GM12878 (cell line): ENCODE measurements around the gene CHN2. TPM values are rescaled to one million over a fixed set of nuclear protein-coding genes. Genes with fewer than 3 reads are reported as not detected.

Experiments
- ATAC-seq: fragments of 200-7000 bp; cut with Tn5 transposase; 3 replicates; pipeline ENCODE4 v1.9.1; 2020; ENCODE audit warnings: mild to moderate bottlenecking, moderate library complexity
- BruUV-seq: library from RNA; stranded (reverse); fragments of 400-500 nt; replicated peaks from 2 replicates; lab custom pipeline; 2021; lab: Mats Ljungman, UMichigan
- CTCF ChIA-PET: fragments of 300-600 bp; sonication (Branson Sonifier 250); formaldehyde crosslinking; extraction: SDS; loops from one replicate; lab custom pipeline; 2021; ENCODE audit warnings: inconsistent platforms; lab: Yijun Ruan, JAX
- POLR2A ChIA-PET: fragments of 350-600 bp; formaldehyde crosslinking; extraction: SDS; loops from one replicate; lab custom pipeline; 2021; ENCODE audit warnings: inconsistent platforms; lab: Charles Lee
- RAD21 ChIA-PET: fragments of 300-600 bp; sonication (Branson Sonifier 250); formaldehyde crosslinking; loops from one replicate; lab custom pipeline; 2023; ENCODE audit warnings: antibody characterized with exemption; ENCODE audit not compliant: unreplicated experiment; lab: Charles Lee
- SMC1A ChIA-PET: fragments of 300-600 bp; sonication (Branson Sonifier 250); formaldehyde crosslinking; loops from one replicate; lab custom pipeline; 2023; ENCODE audit not compliant: unreplicated experiment, uncharacterized antibody; lab: Charles Lee
- DNase-seq: peaks from one replicate; pipeline ENCODE4 v3.0.0-alpha.2; 2011; ENCODE audit warnings: low read depth, low spot score
- FAIRE-seq: peaks from 3 replicates; lab custom pipeline; 2011; peaks lifted over from hg19 to GRCh38; lab: Jason Lieb, UNC
- H2AFZ ChIP-seq: 2 replicates; pipeline ENCODE4 v1.6.0; 2011; ENCODE audit warnings: low read depth, low read length, control low read depth; ENCODE audit not compliant: control insufficient read depth
- H3K27ac ChIP-seq: 2 replicates; pipeline ENCODE4 v1.5.1; 2011; ENCODE audit warnings: control low read depth; ENCODE audit not compliant: control insufficient read depth, insufficient read depth
- H3K27me3 ChIP-seq, 2 experiments: replicated peaks in 1 of 2; 2 replicates each; pipeline versions ENCODE4 v1.6.0 to v1.6.1; 2011; ENCODE audit warnings: low read length in 1 of 2; ENCODE audit not compliant: control insufficient read depth in 2 of 2, insufficient read depth in 2 of 2
- H3K36me3 ChIP-seq, 2 experiments: 2 replicates each; pipeline ENCODE4 v1.5.1; 2011; ENCODE audit warnings: low read length in 1 of 2; ENCODE audit not compliant: control insufficient read depth in 2 of 2, insufficient read depth in 2 of 2
- H3K4me1 ChIP-seq: 2 replicates; pipeline ENCODE4 v1.6.1; 2011; ENCODE audit warnings: mild to moderate bottlenecking, low read length, moderate library complexity, mixed read lengths; ENCODE audit not compliant: control insufficient read depth, insufficient read depth
- H3K4me2 ChIP-seq: 2 replicates; pipeline ENCODE4 v1.6.0; 2011; ENCODE audit warnings: control low read depth; ENCODE audit not compliant: control insufficient read depth, insufficient read depth
- H3K4me3 ChIP-seq: fragments of 200-600 bp; sonication (generic); 2 replicates; pipeline ENCODE4 v1.5.1; 2016
- H3K79me2 ChIP-seq: 2 replicates; pipeline ENCODE4 v1.6.0; 2011; ENCODE audit warnings: low read length; ENCODE audit not compliant: control insufficient read depth, insufficient read depth
- H3K9ac ChIP-seq: 2 replicates; pipeline ENCODE4 v1.8.0; 2011; ENCODE audit warnings: low read length, control low read depth, mixed read lengths; ENCODE audit not compliant: control insufficient read depth, insufficient read depth
- H3K9me3 ChIP-seq: replicated peaks from 3 replicates; pipeline ENCODE4 v1.5.1; 2011; ENCODE audit warnings: mild to moderate bottlenecking, low read length; ENCODE audit not compliant: control insufficient read depth, insufficient read depth
- H4K20me1 ChIP-seq: 2 replicates; pipeline ENCODE4 v1.6.0; 2011; ENCODE audit not compliant: control insufficient read depth, insufficient read depth
- ATF7 ChIP-seq: fragments of 450-650 bp; IDR thresholded peaks from 2 replicates; pipeline ENCODE4 v1.6.1; 2016; ENCODE audit warnings: low read depth, mild to moderate bottlenecking
- DPF2 ChIP-seq: fragments of 450-650 bp; IDR thresholded peaks from 2 replicates; pipeline ENCODE4 v1.6.1; 2017; ENCODE audit warnings: mild to moderate bottlenecking
- EGR1 ChIP-seq, 2 experiments: IDR thresholded peaks; 1 replicate in 1 of 2; 2 replicates in 1 of 2; pipeline ENCODE4 v1.6.1; 2011 to 2012; ENCODE audit warnings: low read depth in 2 of 2, low read length in 2 of 2, borderline replicate concordance in 1 of 2, mild to moderate bottlenecking in 1 of 2, moderate library complexity in 1 of 2
- HDAC2 ChIP-seq: fragments of 200-600 bp; sonication (generic); IDR thresholded peaks from 2 replicates; pipeline ENCODE4 v1.6.1; 2017
- HDGF ChIP-seq: fragments of 450-650 bp; IDR thresholded peaks from 2 replicates; pipeline ENCODE4 v1.6.1; 2016; ENCODE audit warnings: antibody characterized with exemption
- IKZF2 ChIP-seq, 2 experiments: fragments of 450-650 bp; IDR thresholded peaks; 2 replicates each; pipeline ENCODE4 v1.6.1; 2017; ENCODE audit warnings: mild to moderate bottlenecking in 2 of 2, moderate library complexity in 2 of 2
- JUND ChIP-seq: IDR thresholded peaks from 2 replicates; pipeline ENCODE4 v1.6.1; 2012; ENCODE audit warnings: low read depth, mild to moderate bottlenecking, low read length, improper control_type of control experiment, moderate library complexity
- KDM1A ChIP-seq: fragments of 200-600 bp; sonication (generic); IDR thresholded peaks from 2 replicates; pipeline ENCODE4 v1.6.1; 2016; ENCODE audit warnings: borderline replicate concordance
- RELA ChIP-seq: fragments of 450-650 bp; IDR thresholded peaks from 2 replicates; pipeline ENCODE4 v1.8.0; 2014; ENCODE audit warnings: borderline replicate concordance; ENCODE audit not compliant: partially characterized antibody
- SMC3 ChIP-seq: IDR thresholded peaks from 2 replicates; pipeline ENCODE4 v1.6.1; 2011; ENCODE audit warnings: low read length, improper control_type of control experiment, borderline replicate concordance
- ZBTB4 ChIP-seq: fragments of 450-650 bp; formaldehyde crosslinking; IDR thresholded peaks from 2 replicates; pipeline ENCODE4 v1.4.0; 2022; ENCODE audit warnings: mild to moderate bottlenecking, moderate library complexity
- ZBTB40 ChIP-seq: fragments of 450-650 bp; IDR thresholded peaks from 2 replicates; pipeline ENCODE4 v1.6.1; 2016; ENCODE audit warnings: mild to moderate bottlenecking, moderate library complexity, borderline replicate concordance
- WGBS: methylation state at CpG from one replicate; pipeline ENCODE4 v1.1.6; 2016; ENCODE audit warnings: low lambda C conversion rate; ENCODE audit not compliant: insufficient replicate concordance, insufficient coverage; ENCODE audit errors: missing lambda C conversion rate; 5-methylcytosine and 5-hydroxymethylcytosine counted together
- in situ Hi-C: fragments of 300-500 bp; cut with MboI; formaldehyde crosslinking; loops from 9 replicates; pipeline ENCODE4 v1.14.3; 2018; ENCODE audit warnings: mixed read lengths
- intact Hi-C: fragments of 100-400 bp; cut with micrococcal nuclease; formaldehyde crosslinking; loops from one replicate; pipeline ENCODE4 v1.14.2; 2022; ENCODE audit not compliant: unreplicated experiment
- polyA plus RNA-seq, 11 experiments: library from polyadenylated mRNA; depleted of rRNA in 4 of 11; unstranded in 6 of 11; stranded (reverse) in 5 of 11; fragments of >200 nt; fragmentation: Nextera tagmentation in 4 of 11; fragmentation: Illumina TruSeq in 1 of 11; extraction: Ambion mirVana in 4 of 11; extraction: Trizol in 1 of 11; gene quantifications; 1 replicate in 1 of 11; 2 replicates in 10 of 11; pipeline versions ENCODE4 v1.2.1 to v1.2.3, GENCODE V29; 2011 to 2016; ENCODE audit warnings: inconsistent platforms in 2 of 11, missing spikeins in 2 of 11, low read depth in 1 of 11
- total RNA-seq, 4 experiments: library from RNA; depleted of rRNA in 3 of 4; stranded (reverse); fragments of >200 nt in 3 of 4; fragmentation: Illumina TruSeq in 1 of 4; extraction: Trizol in 1 of 4; gene quantifications; 2 replicates each; pipeline versions ENCODE4 v1.2.1 to v1.2.3, GENCODE V29; 2013 to 2021

The CHN2 gene
- total and polyA plus RNA-seq, 10 of the 15 experiments (the other 5 are each of a cell fraction or from before 2014, with no cell fraction given): 0.11 to 3.8 (median 0.37) TPM; not detected in 2

GRCh38 chr7:29204491-29205272, 10.1 kb downstream of the CHN2 start:
- no peaks in the 10 kb centered on the region for H3K4me1 ChIP-seq
- 38% methylated on average over 6 of the region's 6 CpGs for WGBS
- H3K9ac ChIP-seq: no peak overlapping the region
- no peaks in the 10 kb centered on the region for H3K79me2 ChIP-seq
- H3K4me3 ChIP-seq: no peak overlapping the region
- DNase-seq: no peak
- intact Hi-C loops (no loop called here), in situ Hi-C loops (no loop called here)
- H3K4me2 ChIP-seq: no peak overlapping the region
- BruUV-seq: no TSS peak
- H4K20me1 ChIP-seq: no peaks in the 10 kb centered on the region
- ChIA-PET POLR2A (no interaction called here), SMC1A (interaction anchor here (0.5 kb wide), 1 partner anchor 223 kb away, joined by 3 read pairs; no protein-coding TSS in a partner anchor), CTCF (interaction anchor here (2.2 kb wide), 1 partner anchor 15 kb away, joined by 13 read pairs; no protein-coding TSS in a partner anchor), RAD21 (no interaction called here)
- H2AFZ ChIP-seq: no peak overlapping the region
- no peaks in the 10 kb centered on the region; a peak in 1 of 4 replicates for H3K27me3 ChIP-seq
- no peak for FAIRE-seq
- H3K36me3 ChIP-seq: no peaks in the 10 kb centered on the region
- no peaks in the 10 kb centered on the region for H3K9me3 ChIP-seq
- no peak overlapping the region for H3K27ac ChIP-seq
- no peak for ATAC-seq
- TF ChIP-seq HDGF (no peak), DPF2 (no peak), HDAC2 (no peak), JUND (no peak), SMC3 (no peak), ZBTB40 (no peak), KDM1A (no peak), RELA (no peak), EGR1 (IDR thresholded peaks at IDR 0.05; ENCODE audit: borderline replicate concordance in 1 of 2, low read depth in 2 of 2, low read length in 2 of 2) (no peak), IKZF2 (IDR thresholded peaks at IDR 0.05) (no peak), ATF7 (no peak), ZBTB4 (no peak)
